ENCODE results near the gene RFX2.

DNA sequence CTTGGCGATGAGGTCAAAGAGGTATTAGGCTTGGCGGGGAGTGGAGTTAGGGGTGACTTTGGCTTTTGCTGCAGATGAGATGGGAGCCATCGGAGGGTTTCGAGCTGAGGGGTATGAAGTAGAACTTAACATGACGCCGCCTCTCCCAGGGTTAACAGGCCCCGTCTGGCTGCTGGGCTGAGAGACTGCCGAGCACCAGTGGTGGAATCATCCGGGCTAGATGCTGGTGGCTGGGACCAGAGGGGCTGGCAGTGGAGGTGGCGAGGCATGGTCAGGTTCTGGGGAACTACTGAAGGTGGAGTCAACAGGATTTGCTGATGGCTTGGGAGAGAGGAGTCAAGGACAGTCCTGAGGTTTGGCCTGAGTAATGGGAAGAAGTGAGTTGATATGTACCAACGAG lies 4.9 kb downstream of the RFX2 start:
- TF ChIP-seq, protein P1, sequence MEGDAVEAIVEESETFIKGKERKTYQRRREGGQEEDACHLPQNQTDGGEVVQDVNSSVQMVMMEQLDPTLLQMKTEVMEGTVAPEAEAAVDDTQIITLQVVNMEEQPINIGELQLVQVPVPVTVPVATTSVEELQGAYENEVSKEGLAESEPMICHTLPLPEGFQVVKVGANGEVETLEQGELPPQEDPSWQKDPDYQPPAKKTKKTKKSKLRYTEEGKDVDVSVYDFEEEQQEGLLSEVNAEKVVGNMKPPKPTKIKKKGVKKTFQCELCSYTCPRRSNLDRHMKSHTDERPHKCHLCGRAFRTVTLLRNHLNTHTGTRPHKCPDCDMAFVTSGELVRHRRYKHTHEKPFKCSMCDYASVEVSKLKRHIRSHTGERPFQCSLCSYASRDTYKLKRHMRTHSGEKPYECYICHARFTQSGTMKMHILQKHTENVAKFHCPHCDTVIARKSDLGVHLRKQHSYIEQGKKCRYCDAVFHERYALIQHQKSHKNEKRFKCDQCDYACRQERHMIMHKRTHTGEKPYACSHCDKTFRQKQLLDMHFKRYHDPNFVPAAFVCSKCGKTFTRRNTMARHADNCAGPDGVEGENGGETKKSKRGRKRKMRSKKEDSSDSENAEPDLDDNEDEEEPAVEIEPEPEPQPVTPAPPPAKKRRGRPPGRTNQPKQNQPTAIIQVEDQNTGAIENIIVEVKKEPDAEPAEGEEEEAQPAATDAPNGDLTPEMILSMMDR (IDR thresholded peaks at IDR 0.05; ENCODE audit: poor library complexity) = no peak
- no peak for TF ChIP-seq EZH2 (IDR thresholded peaks at IDR 0.05; ENCODE audit: borderline replicate concordance)
